ENCODE results near the gene SEMA7A.

GRCh38 chr15:74432968-74433591 lies 678 bp downstream of the SEMA7A start:
- no peak for TF ChIP-seq POLR2A (IDR thresholded peaks at IDR 0.05)
- no peak for TF ChIP-seq CTCF (IDR thresholded peaks at IDR 0.05)
